Ishikawa (cell line): ENCODE results near the gene GAB1.
A peak's percentile ranks its signal among the peaks of the same experiment; 100 is the strongest.

Source experiments
- CEBPB ChIP-seq: IDR thresholded peaks from 2 replicates; pipeline ENCODE4 v1.6.1; 2012
- CREB1 ChIP-seq: IDR thresholded peaks from 2 replicates; pipeline ENCODE4 v1.6.1; 2012; ENCODE audit warnings: low read depth
- EGR1 ChIP-seq: IDR thresholded peaks from 2 replicates; pipeline ENCODE4 v1.6.1; 2012
- EP300 ChIP-seq: IDR thresholded peaks from 2 replicates; pipeline ENCODE4 v1.6.1; 2012; ENCODE audit warnings: borderline replicate concordance
- FOXM1 ChIP-seq: IDR thresholded peaks from 2 replicates; pipeline ENCODE4 v1.6.1; 2012; ENCODE audit warnings: low read depth, borderline replicate concordance
- NFIC ChIP-seq: IDR thresholded peaks from 2 replicates; pipeline ENCODE4 v1.6.1; 2012
- RAD21 ChIP-seq: IDR thresholded peaks from 2 replicates; pipeline ENCODE4 v1.6.1; 2012; ENCODE audit warnings: low read depth
- TAF1 ChIP-seq: IDR thresholded peaks from 2 replicates; pipeline ENCODE4 v1.6.1; 2012; ENCODE audit warnings: low read depth, mild to moderate bottlenecking
- TCF12 ChIP-seq: IDR thresholded peaks from 2 replicates; pipeline ENCODE4 v1.6.1; 2012; ENCODE audit warnings: low read depth
- TEAD4 ChIP-seq: IDR thresholded peaks from 2 replicates; pipeline ENCODE4 v1.6.1; 2012
- YY1 ChIP-seq: IDR thresholded peaks from 2 replicates; pipeline ENCODE4 v1.6.1; 2012; ENCODE audit warnings: low read depth
- ZBTB7A ChIP-seq: IDR thresholded peaks from 2 replicates; pipeline ENCODE4 v1.6.1; 2012; ENCODE audit warnings: low read depth
- TF ChIP-seq, protein P1 (sequence below): IDR thresholded peaks from 2 replicates; pipeline ENCODE4 v1.6.1; 2012; ENCODE audit warnings: low read depth, mild to moderate bottlenecking
- TF ChIP-seq, protein P2 (sequence below): IDR thresholded peaks from 2 replicates; pipeline ENCODE4 v1.6.1; 2012
- TF ChIP-seq, protein P3 (sequence below): IDR thresholded peaks from 2 replicates; pipeline ENCODE4 v1.6.1; 2012

The GAB1 gene

GRCh38 chr4:143482840-143483239, 146.2 kb downstream of the GAB1 start:
- TF ChIP-seq RAD21 = peak; percentile 87
- no peak for TF ChIP-seq TCF12

GRCh38 chr4:143486314-143486713, 149.6 kb downstream of the GAB1 start:
- no peak for TF ChIP-seq TCF12
- no peak for TF ChIP-seq TEAD4
- no peak for TF ChIP-seq TAF1
- TF ChIP-seq, protein P1, sequence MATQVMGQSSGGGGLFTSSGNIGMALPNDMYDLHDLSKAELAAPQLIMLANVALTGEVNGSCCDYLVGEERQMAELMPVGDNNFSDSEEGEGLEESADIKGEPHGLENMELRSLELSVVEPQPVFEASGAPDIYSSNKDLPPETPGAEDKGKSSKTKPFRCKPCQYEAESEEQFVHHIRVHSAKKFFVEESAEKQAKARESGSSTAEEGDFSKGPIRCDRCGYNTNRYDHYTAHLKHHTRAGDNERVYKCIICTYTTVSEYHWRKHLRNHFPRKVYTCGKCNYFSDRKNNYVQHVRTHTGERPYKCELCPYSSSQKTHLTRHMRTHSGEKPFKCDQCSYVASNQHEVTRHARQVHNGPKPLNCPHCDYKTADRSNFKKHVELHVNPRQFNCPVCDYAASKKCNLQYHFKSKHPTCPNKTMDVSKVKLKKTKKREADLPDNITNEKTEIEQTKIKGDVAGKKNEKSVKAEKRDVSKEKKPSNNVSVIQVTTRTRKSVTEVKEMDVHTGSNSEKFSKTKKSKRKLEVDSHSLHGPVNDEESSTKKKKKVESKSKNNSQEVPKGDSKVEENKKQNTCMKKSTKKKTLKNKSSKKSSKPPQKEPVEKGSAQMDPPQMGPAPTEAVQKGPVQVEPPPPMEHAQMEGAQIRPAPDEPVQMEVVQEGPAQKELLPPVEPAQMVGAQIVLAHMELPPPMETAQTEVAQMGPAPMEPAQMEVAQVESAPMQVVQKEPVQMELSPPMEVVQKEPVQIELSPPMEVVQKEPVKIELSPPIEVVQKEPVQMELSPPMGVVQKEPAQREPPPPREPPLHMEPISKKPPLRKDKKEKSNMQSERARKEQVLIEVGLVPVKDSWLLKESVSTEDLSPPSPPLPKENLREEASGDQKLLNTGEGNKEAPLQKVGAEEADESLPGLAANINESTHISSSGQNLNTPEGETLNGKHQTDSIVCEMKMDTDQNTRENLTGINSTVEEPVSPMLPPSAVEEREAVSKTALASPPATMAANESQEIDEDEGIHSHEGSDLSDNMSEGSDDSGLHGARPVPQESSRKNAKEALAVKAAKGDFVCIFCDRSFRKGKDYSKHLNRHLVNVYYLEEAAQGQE = no peak
- TF ChIP-seq RAD21 = no peak
- TF ChIP-seq NFIC = no peak
- no peak for TF ChIP-seq FOXM1
- TF ChIP-seq, protein P2, sequence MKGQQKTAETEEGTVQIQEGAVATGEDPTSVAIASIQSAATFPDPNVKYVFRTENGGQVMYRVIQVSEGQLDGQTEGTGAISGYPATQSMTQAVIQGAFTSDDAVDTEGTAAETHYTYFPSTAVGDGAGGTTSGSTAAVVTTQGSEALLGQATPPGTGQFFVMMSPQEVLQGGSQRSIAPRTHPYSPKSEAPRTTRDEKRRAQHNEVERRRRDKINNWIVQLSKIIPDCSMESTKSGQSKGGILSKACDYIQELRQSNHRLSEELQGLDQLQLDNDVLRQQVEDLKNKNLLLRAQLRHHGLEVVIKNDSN = no peak
- no peak for TF ChIP-seq EGR1
- no peak for TF ChIP-seq ZBTB7A

GRCh38 chr4:143488687-143489086, 152.0 kb downstream of the GAB1 start:
- TF ChIP-seq TAF1 = no peak
- no peak for TF ChIP-seq CEBPB
- TF ChIP-seq TCF12 = no peak

- TF ChIP-seq TCF12 = no peak
- no peak for TF ChIP-seq YY1
- no peak for TF ChIP-seq ZBTB7A
- TF ChIP-seq EP300 = no peak
- no peak for TF ChIP-seq RAD21
- TF ChIP-seq FOXM1 = no peak
- no peak for TF ChIP-seq NFIC
- no peak for TF ChIP-seq EGR1
- no peak for TF ChIP-seq CREB1
These were observed 152.4 kb downstream of the GAB1 start for GRCh38 chr4:143489106-143489505.

- no peak for TF ChIP-seq FOXM1
- TF ChIP-seq TCF12 = no peak
- TF ChIP-seq RAD21 = no peak
- TF ChIP-seq, protein P1 = no peak
- TF ChIP-seq NFIC = no peak
- TF ChIP-seq, protein P2 = no peak
- TF ChIP-seq TAF1 = no peak
- TF ChIP-seq TEAD4 = no peak
- no peak for TF ChIP-seq CREB1
- no peak for TF ChIP-seq EGR1
- TF ChIP-seq, protein P3, sequence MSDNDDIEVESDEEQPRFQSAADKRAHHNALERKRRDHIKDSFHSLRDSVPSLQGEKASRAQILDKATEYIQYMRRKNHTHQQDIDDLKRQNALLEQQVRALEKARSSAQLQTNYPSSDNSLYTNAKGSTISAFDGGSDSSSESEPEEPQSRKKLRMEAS = no peak
- no peak for TF ChIP-seq CEBPB
- no peak for TF ChIP-seq ZBTB7A
- no peak for TF ChIP-seq EP300
- no peak for TF ChIP-seq YY1
These were observed 161.3 kb downstream of the GAB1 start for GRCh38 chr4:143498021-143498420.

DNA sequence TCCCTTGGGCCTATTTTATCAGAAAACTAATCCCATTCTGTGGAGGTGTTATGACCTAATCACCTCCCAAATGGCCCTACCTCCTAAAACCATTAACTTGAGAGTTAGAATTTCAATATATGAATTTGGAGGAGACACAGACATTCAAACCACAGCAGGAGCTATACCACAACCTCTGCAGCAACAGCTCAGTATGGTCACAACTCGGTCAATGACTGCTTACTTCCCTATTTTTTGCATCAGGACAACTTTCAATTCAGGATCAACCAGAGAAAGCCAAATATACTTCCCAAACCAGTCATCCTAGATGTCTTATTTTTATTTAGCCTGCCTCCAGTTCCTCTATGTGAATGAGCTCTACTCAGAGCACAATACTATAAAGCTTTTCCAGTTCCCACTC, 165.6 kb downstream of the GAB1 start:
- TF ChIP-seq ZBTB7A (no peak), EP300 (no peak), CEBPB (no peak), RAD21 (no peak), TCF12 (no peak), TAF1 (no peak), FOXM1 (no peak), NFIC (no peak), CREB1 (no peak)
- TF ChIP-seq, protein P2 = no peak
- TF ChIP-seq, protein P1 = no peak
- TF ChIP-seq, protein P3 = no peak
